Uterus (tissue), 4 donors: Measurements from ENCODE around the gene PTPN14. TPM values are rescaled to one million over a fixed set of nuclear protein-coding genes. Genes with fewer than 3 reads are reported as not detected.
"Not testable (repeated sequence)": the region's sequence is repeated elsewhere in the genome, so short reads cannot be mapped to it uniquely, and the experiment has no call there.

Source experiments
- DNase-seq, 2 donors: peaks; one replicate each; pipeline ENCODE4 v3.0.0-alpha.2; 2019 to 2020
- H3K27ac ChIP-seq, 2 donors: fragments of 200-600 bp; sonication (generic); 1 replicate in 1 of 2; 2 replicates in 1 of 2; pipeline ENCODE4 v1.5.1; 2016 to 2018
- H3K27me3 ChIP-seq, 2 donors: fragments of 200-600 bp; sonication (generic); one replicate each; pipeline ENCODE4 v1.5.1; 2018 to 2019; ENCODE audit warnings: control low read depth in 1 of 2
- H3K36me3 ChIP-seq, 2 donors: fragments of 200-600 bp; sonication (generic); one replicate each; pipeline ENCODE4 v1.5.1; 2019; ENCODE audit warnings: control low read depth in 1 of 2
- H3K4me1 ChIP-seq, 2 donors: fragments of 200-600 bp; sonication (generic); one replicate each; pipeline ENCODE4 v1.5.1; 2018 to 2019; ENCODE audit warnings: control low read depth in 1 of 2
- H3K4me3 ChIP-seq, 2 donors: fragments of 200-600 bp; sonication (generic); 1 replicate in 1 of 2; 2 replicates in 1 of 2; pipeline ENCODE4 v1.5.1; 2018 to 2019; ENCODE audit warnings: mild to moderate bottlenecking in 1 of 2
- H3K9me3 ChIP-seq, 2 donors: fragments of 200-600 bp; sonication (generic); one replicate each; pipeline ENCODE4 v1.5.1; 2019; ENCODE audit warnings: control low read depth in 1 of 2
- POLR2A ChIP-seq, 2 donors: fragments of 450-650 bp; IDR thresholded peaks; one replicate each; pipeline ENCODE4 v1.6.1; 2016; ENCODE audit warnings: antibody characterized with exemption in 2 of 2, mild to moderate bottlenecking in 1 of 2, moderate library complexity in 1 of 2
- intact Hi-C: fragments of 100-400 bp; cut with DNase I; formaldehyde crosslinking; loops from one replicate; pipeline ENCODE4 v1.15.1; 2023; ENCODE audit warnings: low total_unique reads
- total RNA-seq, 4 donors: library from RNA; depleted of rRNA in 3 of 4; stranded (reverse); fragments of >200 nt in 3 of 4; gene quantifications; one replicate each; pipeline versions ENCODE4 v1.1.0 to v1.2.4, GENCODE V29; 2014 to 2023
- TF ChIP-seq, protein P1 (sequence below), 4 experiments: fragments of 200-600 bp in 2 of 4; fragments of 450-650 bp in 2 of 4; sonication (generic) in 2 of 4; IDR thresholded peaks; one replicate each; pipeline ENCODE4 v1.5.1; 2016 to 2019; ENCODE audit warnings: antibody characterized with exemption in 4 of 4, mild to moderate bottlenecking in 2 of 4, moderate library complexity in 1 of 4
- donor health status: DM: yes; HTN: yes; CAD: no.

Gene PTPN14
- total RNA-seq, 4 donors from 2014 or later: 13.2 to 78.0 (median 30.9) TPM

- no peak overlapping the region for H3K4me3 ChIP-seq
These were observed 155.1 kb downstream of the PTPN14 start for GRCh38 chr1:214396330-214396729.

DNA sequence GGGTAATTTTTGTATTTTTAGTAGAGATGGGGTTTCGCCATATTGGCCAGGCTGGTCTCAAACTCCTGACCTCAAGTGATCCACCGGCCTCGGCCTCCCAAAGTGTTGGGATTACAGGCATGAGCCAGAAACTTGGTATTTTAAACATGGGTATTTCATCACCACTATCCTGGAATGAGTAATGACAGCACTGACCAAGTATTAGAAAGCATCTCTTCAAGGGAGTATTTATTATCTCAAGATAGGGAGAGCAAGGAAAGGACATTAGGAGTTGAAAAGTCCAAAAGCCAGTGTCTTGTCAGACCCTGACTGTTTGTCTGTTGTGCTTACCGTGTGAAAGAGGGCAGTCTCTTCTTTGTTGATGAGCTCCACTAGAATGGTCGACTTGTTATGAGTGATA, 156.8 kb downstream of the PTPN14 start:
- H3K4me3 ChIP-seq, H3K4me1 ChIP-seq, H3K27ac ChIP-seq, H3K27me3 ChIP-seq, intact Hi-C loops, H3K9me3 ChIP-seq, H3K36me3 ChIP-seq, DNase-seq: not testable (repeated sequence)

More at GRCh38 chr1:214396330-214396729, 155.1 kb downstream of the PTPN14 start:
- H3K9me3 ChIP-seq: no peaks in the 10 kb centered on the region
- intact Hi-C loops: no loop called here
- TF ChIP-seq, protein P1, sequence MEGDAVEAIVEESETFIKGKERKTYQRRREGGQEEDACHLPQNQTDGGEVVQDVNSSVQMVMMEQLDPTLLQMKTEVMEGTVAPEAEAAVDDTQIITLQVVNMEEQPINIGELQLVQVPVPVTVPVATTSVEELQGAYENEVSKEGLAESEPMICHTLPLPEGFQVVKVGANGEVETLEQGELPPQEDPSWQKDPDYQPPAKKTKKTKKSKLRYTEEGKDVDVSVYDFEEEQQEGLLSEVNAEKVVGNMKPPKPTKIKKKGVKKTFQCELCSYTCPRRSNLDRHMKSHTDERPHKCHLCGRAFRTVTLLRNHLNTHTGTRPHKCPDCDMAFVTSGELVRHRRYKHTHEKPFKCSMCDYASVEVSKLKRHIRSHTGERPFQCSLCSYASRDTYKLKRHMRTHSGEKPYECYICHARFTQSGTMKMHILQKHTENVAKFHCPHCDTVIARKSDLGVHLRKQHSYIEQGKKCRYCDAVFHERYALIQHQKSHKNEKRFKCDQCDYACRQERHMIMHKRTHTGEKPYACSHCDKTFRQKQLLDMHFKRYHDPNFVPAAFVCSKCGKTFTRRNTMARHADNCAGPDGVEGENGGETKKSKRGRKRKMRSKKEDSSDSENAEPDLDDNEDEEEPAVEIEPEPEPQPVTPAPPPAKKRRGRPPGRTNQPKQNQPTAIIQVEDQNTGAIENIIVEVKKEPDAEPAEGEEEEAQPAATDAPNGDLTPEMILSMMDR (IDR thresholded peaks at IDR 0.05): no peak
- no peaks in the 10 kb centered on the region for H3K27me3 ChIP-seq
- no peaks in the 10 kb centered on the region for H3K4me1 ChIP-seq
- no peak for DNase-seq
- no peaks in the 10 kb centered on the region for H3K36me3 ChIP-seq
- no peak overlapping the region for H3K27ac ChIP-seq

DNA sequence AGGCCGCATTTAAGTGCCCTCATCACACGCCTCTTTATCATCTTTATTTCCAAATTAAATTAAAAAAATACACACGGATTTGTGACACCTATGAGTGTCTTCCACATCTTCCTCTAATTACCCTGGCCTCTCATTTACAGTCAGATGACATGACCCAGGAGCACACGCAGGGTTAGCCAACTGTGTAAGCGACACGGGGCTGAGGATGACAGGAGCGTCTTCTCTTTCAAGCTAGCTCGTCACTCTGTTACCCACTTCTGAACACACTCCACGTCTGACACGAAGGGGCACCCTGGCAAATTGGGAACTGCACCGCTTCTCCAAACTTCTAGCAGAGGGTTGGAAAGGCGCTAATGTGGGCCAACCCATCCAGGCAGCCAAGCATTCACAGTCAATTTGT, 158.3 kb downstream of the PTPN14 start:
- no peak overlapping the region for H3K27ac ChIP-seq
- H3K36me3 ChIP-seq: no peaks in the 10 kb centered on the region
- H3K4me1 ChIP-seq: no peaks in the 10 kb centered on the region
- DNase-seq: no peak
- H3K9me3 ChIP-seq: no peaks in the 10 kb centered on the region
- H3K4me3 ChIP-seq: no peak overlapping the region
- no peaks in the 10 kb centered on the region for H3K27me3 ChIP-seq
- TF ChIP-seq, protein P1 (IDR thresholded peaks at IDR 0.05): no peak
- no peak for TF ChIP-seq POLR2A (IDR thresholded peaks at IDR 0.05)
- intact Hi-C loops: no loop called here

DNA sequence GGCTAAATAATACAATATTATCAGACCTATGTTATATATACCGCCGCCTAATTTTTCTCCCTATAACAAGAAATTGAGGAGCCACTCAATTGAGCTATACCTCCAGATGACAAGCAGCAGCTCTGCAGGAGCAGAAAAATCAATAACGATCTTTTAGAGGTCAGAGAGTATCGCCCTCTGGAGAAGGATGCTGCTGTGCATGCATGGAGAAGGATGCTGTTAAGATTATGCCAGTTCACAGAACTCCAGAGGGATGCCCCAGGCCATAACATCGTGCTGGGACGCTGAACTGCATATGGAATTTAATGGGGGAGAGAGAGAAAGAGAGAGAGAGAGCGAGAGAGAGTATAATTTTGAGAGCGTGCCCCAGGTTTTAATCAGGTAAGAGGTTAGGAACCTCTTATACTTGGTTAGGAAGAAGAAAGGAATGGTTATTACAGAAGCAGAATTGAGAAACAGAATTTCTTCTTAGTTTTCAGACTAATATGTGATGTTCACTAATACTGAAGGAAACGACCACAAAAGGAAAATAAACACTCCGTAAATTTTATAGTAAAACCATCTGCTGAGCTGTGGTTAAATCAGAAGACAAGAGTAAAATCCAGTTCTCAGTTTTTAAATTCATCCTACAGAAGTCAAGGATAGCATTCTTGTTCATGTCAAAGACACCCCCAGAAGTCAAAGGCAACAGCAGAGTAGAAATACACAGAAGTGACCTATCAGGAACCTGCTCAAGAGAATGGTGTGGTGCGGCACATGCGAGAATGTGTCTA, 159.3 kb downstream of the PTPN14 start:
- Histone ChIP-seq H3K27me3 (no peaks in the 10 kb centered on the region), H3K9me3 (no peaks in the 10 kb centered on the region), H3K36me3 (no peaks in the 10 kb centered on the region), H3K27ac (no peak overlapping the region), H3K4me3 (no peak overlapping the region), H3K4me1 (no peaks in the 10 kb centered on the region)
- intact Hi-C loops: no loop called here
- TF ChIP-seq, protein P1 (IDR thresholded peaks at IDR 0.05): no peak
- no peak for TF ChIP-seq POLR2A (IDR thresholded peaks at IDR 0.05)
- no peak for DNase-seq

GRCh38 chr1:214389734-214390133, 161.7 kb downstream of the PTPN14 start:
- intact Hi-C loops: no loop called here
- H3K36me3 ChIP-seq: no peaks in the 10 kb centered on the region
- no peaks in the 10 kb centered on the region for H3K4me1 ChIP-seq
- H3K4me3 ChIP-seq: no peak overlapping the region
- no peaks in the 10 kb centered on the region for H3K27me3 ChIP-seq
- TF ChIP-seq, protein P1 (IDR thresholded peaks at IDR 0.05): no peak
- TF ChIP-seq POLR2A (IDR thresholded peaks at IDR 0.05): no peak
- no peaks in the 10 kb centered on the region for H3K9me3 ChIP-seq
- H3K27ac ChIP-seq: no peak overlapping the region
- no peak for DNase-seq
